DOHH2 (cell line): ENCODE data around the gene DHX29.

Source experiments
- H3F3A ChIP-seq: fragments of 200-600 bp; sonication (generic), shearing (Covaris generic); 2 replicates; pipeline ENCODE4 v1.6.0; 2016; ENCODE audit warnings: antibody characterized with exemption, mild to moderate bottlenecking; ENCODE audit not compliant: control insufficient read depth, insufficient read depth
- H3K27ac ChIP-seq: fragments of 200-600 bp; sonication (generic); 2 replicates; pipeline ENCODE4 v1.5.1; 2014; ENCODE audit warnings: low read depth, mild to moderate bottlenecking, low read length, moderate library complexity
- H3K27me3 ChIP-seq: fragments of 200-600 bp; sonication (generic); 2 replicates; pipeline ENCODE4 v1.6.1; 2014; ENCODE audit warnings: mild to moderate bottlenecking, low read length, mixed read lengths; ENCODE audit not compliant: control insufficient read depth
- H3K36me3 ChIP-seq: fragments of 200-600 bp; sonication (generic); 2 replicates; pipeline ENCODE4 v1.6.1; 2014; ENCODE audit warnings: mild to moderate bottlenecking, low read length, moderate library complexity, mixed read lengths; ENCODE audit not compliant: control insufficient read depth
- H3K4me1 ChIP-seq: fragments of 200-600 bp; sonication (generic); 2 replicates; pipeline ENCODE4 v1.6.1; 2014; ENCODE audit warnings: mild to moderate bottlenecking, low read length, mixed read lengths; ENCODE audit not compliant: control insufficient read depth
- H3K4me2 ChIP-seq: fragments of 200-600 bp; sonication (generic); 2 replicates; pipeline ENCODE4 v1.6.0; 2014; ENCODE audit warnings: mild to moderate bottlenecking, low read length, moderate library complexity
- H3K4me3 ChIP-seq: fragments of 200-600 bp; sonication (generic); 2 replicates; pipeline ENCODE4 v1.5.1; 2014; ENCODE audit warnings: mild to moderate bottlenecking, low read length, mixed read lengths
- H3K79me2 ChIP-seq: fragments of 200-600 bp; sonication (generic); 2 replicates; pipeline ENCODE4 v1.6.1; 2014; ENCODE audit warnings: mild to moderate bottlenecking, low read length, mixed read lengths; ENCODE audit not compliant: control insufficient read depth
- H3K9me2 ChIP-seq: fragments of 200-600 bp; sonication (generic); replicated peaks from 2 replicates; pipeline ENCODE4 v1.6.1; 2014; ENCODE audit warnings: mild to moderate bottlenecking, low read length, mixed read lengths; ENCODE audit not compliant: control insufficient read depth
- H3K9me3 ChIP-seq: fragments of 200-600 bp; sonication (generic); 2 replicates; pipeline ENCODE4 v1.6.1; 2014; ENCODE audit warnings: antibody characterized with exemption, low read length, mixed read lengths; ENCODE audit not compliant: control insufficient read depth, insufficient read depth
- H4K20me1 ChIP-seq: fragments of 200-600 bp; sonication (generic); 2 replicates; pipeline ENCODE4 v1.6.0; 2014; ENCODE audit warnings: low read depth, mild to moderate bottlenecking, antibody characterized with exemption, low read length, moderate library complexity; ENCODE audit not compliant: control insufficient read depth, insufficient read depth
- CTCF ChIP-seq: fragments of 200-600 bp; sonication (generic); IDR thresholded peaks from one replicate; pipeline ENCODE4 v1.5.1; 2014; ENCODE audit warnings: antibody characterized with exemption, mild to moderate bottlenecking, low read depth, low read length; ENCODE audit not compliant: poor library complexity, severe bottlenecking
- EZH2phosphoT487 ChIP-seq: fragments of 200-600 bp; sonication (generic); IDR thresholded peaks from 2 replicates; pipeline ENCODE4 v1.6.1; 2017; ENCODE audit warnings: borderline replicate concordance, mild to moderate bottlenecking, antibody characterized with exemption, low read length, moderate library complexity, mixed read lengths

DHX29 gene

GRCh38 chr5:55303238-55303690, 4.2 kb downstream of the DHX29 start:
- Histone ChIP-seq H3K79me2 (peaks cover 85% of the 10 kb centered on the region), H3K4me2 (no peak overlapping the region), H3K9me3 (no peaks in the 10 kb centered on the region), H3K27me3 (no peaks in the 10 kb centered on the region), H3K9me2 (no peaks in the 10 kb centered on the region), H3K4me1 (peaks cover 24% of the 10 kb centered on the region), H4K20me1 (0 out of 2 replicates have a peak, but pooled peaks cover 4% of the 10 kb centered on the region), H3K4me3 (no peak overlapping the region), H3K36me3 (peaks cover 36% of the 10 kb centered on the region), H3K27ac (no peak overlapping the region), H3F3A (no peaks in the 10 kb centered on the region; the same call in 1 of the 2 replicates)
- no peak for TF ChIP-seq EZH2phosphoT487
- TF ChIP-seq CTCF = no peak

- no peak overlapping the region for H3K4me2 ChIP-seq
- peaks cover 17% of the 10 kb centered on the region for H3K4me1 ChIP-seq
- TF ChIP-seq EZH2phosphoT487 = no peak
- no peak for TF ChIP-seq CTCF
- no peaks in the 10 kb centered on the region for H3K9me2 ChIP-seq
- H3K9me3 ChIP-seq = no peaks in the 10 kb centered on the region
- no peaks in the 10 kb centered on the region for H3K27me3 ChIP-seq
- no peaks in the 10 kb centered on the region for H4K20me1 ChIP-seq
- no peaks in the 10 kb centered on the region; the same call in 1 of the 2 replicates for H3F3A ChIP-seq
- no peak overlapping the region for H3K27ac ChIP-seq
- peaks cover 51% of the 10 kb centered on the region for H3K36me3 ChIP-seq
- peaks cover 68% of the 10 kb centered on the region for H3K79me2 ChIP-seq
- no peak overlapping the region for H3K4me3 ChIP-seq
Measured at GRCh38 chr5:55300890-55301289, 6.6 kb downstream of the DHX29 start.

GRCh38 chr5:55294935-55295334, 12.6 kb downstream of the DHX29 start:
- Histone ChIP-seq H3K9me3 (no peaks in the 10 kb centered on the region), H4K20me1 (no peaks in the 10 kb centered on the region), H3K27me3 (no peaks in the 10 kb centered on the region), H3K4me1 (no peaks in the 10 kb centered on the region), H3K4me3 (no peak overlapping the region), H3K9me2 (no peaks in the 10 kb centered on the region), H3K79me2 (peaks cover 14% of the 10 kb centered on the region), H3K4me2 (no peak overlapping the region), H3K27ac (no peak overlapping the region), H3K36me3 (peaks cover 75% of the 10 kb centered on the region), H3F3A (no peaks in the 10 kb centered on the region)
- TF ChIP-seq CTCF = no peak
- TF ChIP-seq EZH2phosphoT487 = no peak
